Body of pancreas (tissue), 4 donors: Measurements from ENCODE around the gene ZNF576. TPM values are rescaled to one million over a fixed set of nuclear protein-coding genes. Genes with fewer than 3 reads are reported as not detected.

Experiments
- ATAC-seq: fragments of 150-250 bp; one replicate; pipeline ENCODE4 v1.9.1; 2016
- DNase-seq, 4 donors: peaks; one replicate each; pipeline ENCODE4 v3.0.0-alpha.2; 2019
- H3K27ac ChIP-seq, 4 donors: fragments of 200-600 bp; sonication (generic); 1 replicate in 3 of 4; 2 replicates in 1 of 4; pipeline versions ENCODE4 v1.5.1 to v1.6.1; 2016 to 2019; ENCODE audit warnings: mild to moderate bottlenecking in 1 of 4, mixed read lengths in 1 of 4, moderate library complexity in 1 of 4
- H3K27me3 ChIP-seq, 2 donors: fragments of 200-600 bp; sonication (generic); one replicate each; pipeline ENCODE4 v1.6.0; 2016; ENCODE audit warnings: mild to moderate bottlenecking in 1 of 2
- H3K36me3 ChIP-seq, 2 donors: fragments of 200-600 bp; sonication (generic); replicated peaks in 1 of 2; 2 replicates each; pipeline ENCODE4 v1.5.1; 2016; ENCODE audit warnings: low read depth in 2 of 2; ENCODE audit not compliant: insufficient read depth in 1 of 2
- H3K4me1 ChIP-seq: fragments of 200-600 bp; sonication (generic); one replicate; pipeline ENCODE4 v1.6.0; 2016
- H3K4me3 ChIP-seq, 2 donors: fragments of 200-600 bp; sonication (generic); 1 replicate in 1 of 2; 2 replicates in 1 of 2; pipeline ENCODE4 v1.5.1; 2016 to 2019
- H3K9me3 ChIP-seq, 3 donors: fragments of 200-600 bp; sonication (generic); 1 replicate in 2 of 3; 2 replicates in 1 of 3; pipeline ENCODE4 v1.5.1; 2016
- POLR2A ChIP-seq, 3 donors: fragments of 450-650 bp; IDR thresholded peaks; one replicate each; pipeline ENCODE4 v1.6.1; 2016; ENCODE audit warnings: antibody characterized with exemption in 3 of 3, mild to moderate bottlenecking in 2 of 3
- WGBS, 2 donors: methylation state at CpG; one replicate each; pipeline ENCODE4 v1.1.5; 2017; 5-methylcytosine and 5-hydroxymethylcytosine counted together
- intact Hi-C: fragments of 100-400 bp; cut with DNase I; formaldehyde crosslinking; loops from one replicate; pipeline ENCODE4 v1.15.1; 2023
- total RNA-seq, 2 donors: library from RNA; depleted of rRNA; stranded (reverse); fragments of >200 nt; gene quantifications; one replicate each; pipeline ENCODE4 v1.1.0, GENCODE V29; 2016
- TF ChIP-seq, protein P1 (sequence below), 7 experiments: fragments of 450-650 bp in 4 of 7; fragments of 200-600 bp in 3 of 7; sonication (generic) in 3 of 7; IDR thresholded peaks; one replicate each; pipeline ENCODE4 v1.5.1; 2016 to 2019; ENCODE audit warnings: antibody characterized with exemption in 7 of 7

Gene ZNF576
- total RNA-seq, 2 donors from 2014 or later, result 4.6 to 8.6 TPM

DNA sequence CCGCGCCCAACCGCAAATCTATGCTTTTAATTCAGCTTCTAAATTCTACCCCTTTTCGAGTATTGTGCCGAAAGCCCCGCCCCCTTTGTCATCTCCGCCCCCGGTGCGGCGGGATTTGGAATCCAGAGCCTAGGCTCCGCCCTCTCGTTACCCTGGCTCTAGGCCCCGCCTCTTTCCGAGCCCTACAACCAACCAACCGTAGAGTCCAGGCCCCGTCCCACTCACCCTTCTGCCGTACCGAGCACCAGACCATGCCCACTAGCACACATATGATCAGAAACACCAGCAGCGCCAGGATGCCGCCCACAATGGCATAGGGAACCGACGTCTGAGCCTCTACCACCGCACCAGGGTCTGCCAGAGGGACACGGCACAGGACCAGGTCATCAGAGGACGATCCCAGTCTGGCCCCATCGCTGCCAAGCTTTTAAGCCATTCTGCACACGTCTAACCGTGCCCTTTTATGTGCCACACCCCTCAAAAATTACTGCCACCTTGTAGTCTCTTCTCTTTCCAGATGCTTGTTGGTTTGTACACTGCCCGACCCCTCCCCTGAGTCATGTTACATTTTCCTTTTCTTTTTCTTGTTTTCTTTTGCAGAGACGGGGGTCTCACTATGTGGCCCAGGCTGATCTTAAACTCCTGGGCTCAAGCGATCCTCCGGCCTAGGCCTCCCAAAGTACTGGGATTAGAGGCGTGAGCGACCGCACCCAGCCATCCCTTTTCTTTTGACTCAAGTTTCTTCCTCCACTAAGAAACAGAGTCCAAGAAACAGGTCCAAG is 27.7 kb downstream of the ZNF576 start:
- DNase-seq (no peak), ATAC-seq (no peak)
- H3K9me3 ChIP-seq, result no peaks in the 10 kb centered on the region
- peaks cover 9% of the 10 kb centered on the region for H3K4me1 ChIP-seq
- WGBS, 2 donors, result 92 to 93% methylated on average over 32 to 34 of the region's 35 CpGs
- intact Hi-C loops, result no loop called here
- H3K4me3 ChIP-seq, result no peak overlapping the region
- no peak overlapping the region for H3K27ac ChIP-seq
- no peak for TF ChIP-seq POLR2A (IDR thresholded peaks at IDR 0.05)
- TF ChIP-seq, protein P1, sequence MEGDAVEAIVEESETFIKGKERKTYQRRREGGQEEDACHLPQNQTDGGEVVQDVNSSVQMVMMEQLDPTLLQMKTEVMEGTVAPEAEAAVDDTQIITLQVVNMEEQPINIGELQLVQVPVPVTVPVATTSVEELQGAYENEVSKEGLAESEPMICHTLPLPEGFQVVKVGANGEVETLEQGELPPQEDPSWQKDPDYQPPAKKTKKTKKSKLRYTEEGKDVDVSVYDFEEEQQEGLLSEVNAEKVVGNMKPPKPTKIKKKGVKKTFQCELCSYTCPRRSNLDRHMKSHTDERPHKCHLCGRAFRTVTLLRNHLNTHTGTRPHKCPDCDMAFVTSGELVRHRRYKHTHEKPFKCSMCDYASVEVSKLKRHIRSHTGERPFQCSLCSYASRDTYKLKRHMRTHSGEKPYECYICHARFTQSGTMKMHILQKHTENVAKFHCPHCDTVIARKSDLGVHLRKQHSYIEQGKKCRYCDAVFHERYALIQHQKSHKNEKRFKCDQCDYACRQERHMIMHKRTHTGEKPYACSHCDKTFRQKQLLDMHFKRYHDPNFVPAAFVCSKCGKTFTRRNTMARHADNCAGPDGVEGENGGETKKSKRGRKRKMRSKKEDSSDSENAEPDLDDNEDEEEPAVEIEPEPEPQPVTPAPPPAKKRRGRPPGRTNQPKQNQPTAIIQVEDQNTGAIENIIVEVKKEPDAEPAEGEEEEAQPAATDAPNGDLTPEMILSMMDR (IDR thresholded peaks at IDR 0.05), result no peak
- H3K36me3 ChIP-seq, result no peaks in the 10 kb centered on the region
- H3K27me3 ChIP-seq, result no peaks in the 10 kb centered on the region

DNA sequence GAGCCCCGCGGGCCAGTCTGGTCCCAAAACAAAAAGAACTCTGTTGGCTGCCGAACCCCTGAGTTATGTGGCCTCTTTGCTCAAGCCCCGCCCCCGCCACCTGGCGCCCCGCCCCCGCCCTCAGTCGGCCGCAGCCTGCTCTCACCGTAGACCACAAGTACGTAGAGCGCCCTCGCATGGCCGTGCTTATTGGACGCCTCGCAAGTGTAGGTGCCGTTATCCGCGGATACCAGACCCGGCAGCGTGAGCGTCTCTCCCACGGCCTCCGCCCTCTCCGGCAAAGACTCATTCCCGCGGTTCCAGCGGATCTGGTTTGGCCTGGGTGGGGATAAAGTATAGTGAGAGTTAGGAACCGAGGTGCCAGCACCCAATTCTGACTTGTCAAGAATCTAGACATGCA is 28.5 kb downstream of the ZNF576 start:
- no peaks in the 10 kb centered on the region for H3K27me3 ChIP-seq
- intact Hi-C loops, result no loop called here
- no peak overlapping the region for H3K4me3 ChIP-seq
- 30 to 72% methylated on average over 10 to 30 of the region's 30 CpGs for WGBS, 2 donors
- H3K27ac ChIP-seq, result no peak overlapping the region
- H3K4me1 ChIP-seq, result peaks cover 6% of the 10 kb centered on the region
- DNase-seq (peak; percentile 34 to 78 (median 64)), ATAC-seq (peak; percentile 46)
- H3K36me3 ChIP-seq, result no peaks in the 10 kb centered on the region
- H3K9me3 ChIP-seq, result no peaks in the 10 kb centered on the region
- no peak for TF ChIP-seq POLR2A (IDR thresholded peaks at IDR 0.05)
- TF ChIP-seq, protein P1 (IDR thresholded peaks at IDR 0.05), result peak in 1 of 7 experiments; percentile 21

DNA sequence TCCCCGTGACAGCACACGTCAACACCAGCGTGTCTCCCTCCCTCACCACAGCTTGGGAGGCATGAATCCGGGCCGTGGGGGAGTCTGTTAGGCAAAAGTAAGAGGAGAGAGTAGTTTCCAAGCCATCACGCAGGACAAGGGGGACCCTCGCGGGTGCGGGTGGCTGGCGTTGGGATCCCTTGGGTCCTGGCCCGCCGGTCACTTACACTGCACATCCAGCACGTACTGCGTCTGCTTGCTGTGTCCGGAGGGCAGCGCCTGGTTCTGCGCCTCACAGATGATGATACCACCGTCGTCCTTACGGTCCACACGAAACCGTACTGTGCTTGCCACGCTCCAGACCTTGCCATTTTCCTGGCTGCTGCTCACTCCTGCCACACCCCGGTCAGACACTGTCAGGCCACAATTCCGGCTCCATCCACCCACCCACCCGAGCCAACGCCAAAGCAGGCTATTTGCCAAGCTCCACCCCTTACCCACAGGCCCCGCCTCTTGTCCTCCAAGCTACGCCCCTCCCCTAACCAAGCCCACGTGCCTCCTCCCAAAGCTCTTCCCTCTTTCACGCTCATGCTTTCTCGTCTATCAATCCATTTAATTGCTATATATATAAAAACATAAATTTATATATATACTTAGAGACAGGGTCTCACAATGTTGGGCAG is 29.7 kb downstream of the ZNF576 start:
- Histone ChIP-seq H3K36me3 (no peaks in the 10 kb centered on the region), H3K4me3 (no peak overlapping the region), H3K27ac (no peak overlapping the region), H3K9me3 (no peaks in the 10 kb centered on the region), H3K4me1 (no peaks in the 10 kb centered on the region), H3K27me3 (no peaks in the 10 kb centered on the region)
- peak in 1 of 4 donors; percentile 17 for DNase-seq
- intact Hi-C loops, result no loop called here
- no peak for ATAC-seq
- WGBS, 2 donors, result 82 to 83% methylated on average over 27 to 32 of the region's 32 CpGs
- no peak for TF ChIP-seq POLR2A (IDR thresholded peaks at IDR 0.05)
- TF ChIP-seq, protein P1 (IDR thresholded peaks at IDR 0.05), result no peak

DNA sequence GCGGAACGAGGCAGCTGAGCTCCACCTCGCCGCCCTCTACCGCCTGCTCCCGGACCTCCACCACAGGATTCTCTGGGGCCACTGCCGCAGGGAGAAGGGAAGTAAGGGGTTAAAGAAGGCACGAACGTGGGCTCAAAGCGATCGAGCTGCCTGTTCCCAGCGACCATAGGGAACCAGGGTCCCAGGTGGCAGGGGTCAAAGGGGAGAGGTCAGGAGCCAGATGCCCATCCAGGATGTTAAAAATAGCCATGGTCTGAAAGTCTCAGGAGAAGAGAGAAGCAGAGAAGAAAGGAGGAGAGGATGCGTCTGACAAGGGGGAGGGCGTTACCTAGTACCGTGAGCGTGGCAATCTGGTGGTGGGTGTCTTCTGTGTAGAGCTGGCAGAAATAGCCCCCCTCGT is 30.4 kb downstream of the ZNF576 start:
- Histone ChIP-seq H3K27me3 (no peaks in the 10 kb centered on the region), H3K27ac (no peak overlapping the region), H3K4me3 (no peak overlapping the region), H3K9me3 (no peaks in the 10 kb centered on the region), H3K4me1 (no peaks in the 10 kb centered on the region), H3K36me3 (no peaks in the 10 kb centered on the region)
- intact Hi-C loops, result no loop called here
- ATAC-seq (no peak), DNase-seq (no peak)
- 63 to 67% methylated on average over 14 to 17 of the region's 17 CpGs for WGBS, 2 donors
- TF ChIP-seq, protein P1 (IDR thresholded peaks at IDR 0.05), result no peak
- no peak for TF ChIP-seq POLR2A (IDR thresholded peaks at IDR 0.05)
